ENCODE data around the gene LANCL2.

GRCh38 chr7:55369427-55370400, 4.6 kb downstream of the LANCL2 start:
- TF ChIP-seq, protein P1, sequence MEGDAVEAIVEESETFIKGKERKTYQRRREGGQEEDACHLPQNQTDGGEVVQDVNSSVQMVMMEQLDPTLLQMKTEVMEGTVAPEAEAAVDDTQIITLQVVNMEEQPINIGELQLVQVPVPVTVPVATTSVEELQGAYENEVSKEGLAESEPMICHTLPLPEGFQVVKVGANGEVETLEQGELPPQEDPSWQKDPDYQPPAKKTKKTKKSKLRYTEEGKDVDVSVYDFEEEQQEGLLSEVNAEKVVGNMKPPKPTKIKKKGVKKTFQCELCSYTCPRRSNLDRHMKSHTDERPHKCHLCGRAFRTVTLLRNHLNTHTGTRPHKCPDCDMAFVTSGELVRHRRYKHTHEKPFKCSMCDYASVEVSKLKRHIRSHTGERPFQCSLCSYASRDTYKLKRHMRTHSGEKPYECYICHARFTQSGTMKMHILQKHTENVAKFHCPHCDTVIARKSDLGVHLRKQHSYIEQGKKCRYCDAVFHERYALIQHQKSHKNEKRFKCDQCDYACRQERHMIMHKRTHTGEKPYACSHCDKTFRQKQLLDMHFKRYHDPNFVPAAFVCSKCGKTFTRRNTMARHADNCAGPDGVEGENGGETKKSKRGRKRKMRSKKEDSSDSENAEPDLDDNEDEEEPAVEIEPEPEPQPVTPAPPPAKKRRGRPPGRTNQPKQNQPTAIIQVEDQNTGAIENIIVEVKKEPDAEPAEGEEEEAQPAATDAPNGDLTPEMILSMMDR (IDR thresholded peaks at IDR 0.05; ENCODE audit: low read depth, low read length, missing input control), result no peak
- TF ChIP-seq TAF1 (conservative IDR thresholded peaks at IDR 0.05) (no peak), JUND (IDR thresholded peaks at IDR 0.05) (no peak), SP1 (IDR thresholded peaks at IDR 0.05) (no peak), RAD21 (IDR thresholded peaks at IDR 0.05) (no peak), GABPA (IDR thresholded peaks at IDR 0.05 in 1 of 2, conservative IDR thresholded peaks at IDR 0.05 in 1 of 2) (no peak), YY1 (IDR thresholded peaks at IDR 0.05) (no peak), RXRA (IDR thresholded peaks at IDR 0.05) (no peak), HNF4A (conservative IDR thresholded peaks at IDR 0.05) (no peak), EGR1 (IDR thresholded peaks at IDR 0.05; ENCODE audit: low read depth in 2 of 2) (no peak), ZBTB33 (IDR thresholded peaks at IDR 0.05) (no peak)
- TF ChIP-seq, protein P2, sequence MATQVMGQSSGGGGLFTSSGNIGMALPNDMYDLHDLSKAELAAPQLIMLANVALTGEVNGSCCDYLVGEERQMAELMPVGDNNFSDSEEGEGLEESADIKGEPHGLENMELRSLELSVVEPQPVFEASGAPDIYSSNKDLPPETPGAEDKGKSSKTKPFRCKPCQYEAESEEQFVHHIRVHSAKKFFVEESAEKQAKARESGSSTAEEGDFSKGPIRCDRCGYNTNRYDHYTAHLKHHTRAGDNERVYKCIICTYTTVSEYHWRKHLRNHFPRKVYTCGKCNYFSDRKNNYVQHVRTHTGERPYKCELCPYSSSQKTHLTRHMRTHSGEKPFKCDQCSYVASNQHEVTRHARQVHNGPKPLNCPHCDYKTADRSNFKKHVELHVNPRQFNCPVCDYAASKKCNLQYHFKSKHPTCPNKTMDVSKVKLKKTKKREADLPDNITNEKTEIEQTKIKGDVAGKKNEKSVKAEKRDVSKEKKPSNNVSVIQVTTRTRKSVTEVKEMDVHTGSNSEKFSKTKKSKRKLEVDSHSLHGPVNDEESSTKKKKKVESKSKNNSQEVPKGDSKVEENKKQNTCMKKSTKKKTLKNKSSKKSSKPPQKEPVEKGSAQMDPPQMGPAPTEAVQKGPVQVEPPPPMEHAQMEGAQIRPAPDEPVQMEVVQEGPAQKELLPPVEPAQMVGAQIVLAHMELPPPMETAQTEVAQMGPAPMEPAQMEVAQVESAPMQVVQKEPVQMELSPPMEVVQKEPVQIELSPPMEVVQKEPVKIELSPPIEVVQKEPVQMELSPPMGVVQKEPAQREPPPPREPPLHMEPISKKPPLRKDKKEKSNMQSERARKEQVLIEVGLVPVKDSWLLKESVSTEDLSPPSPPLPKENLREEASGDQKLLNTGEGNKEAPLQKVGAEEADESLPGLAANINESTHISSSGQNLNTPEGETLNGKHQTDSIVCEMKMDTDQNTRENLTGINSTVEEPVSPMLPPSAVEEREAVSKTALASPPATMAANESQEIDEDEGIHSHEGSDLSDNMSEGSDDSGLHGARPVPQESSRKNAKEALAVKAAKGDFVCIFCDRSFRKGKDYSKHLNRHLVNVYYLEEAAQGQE (IDR thresholded peaks at IDR 0.05), result no peak
- TF ChIP-seq, protein P3, sequence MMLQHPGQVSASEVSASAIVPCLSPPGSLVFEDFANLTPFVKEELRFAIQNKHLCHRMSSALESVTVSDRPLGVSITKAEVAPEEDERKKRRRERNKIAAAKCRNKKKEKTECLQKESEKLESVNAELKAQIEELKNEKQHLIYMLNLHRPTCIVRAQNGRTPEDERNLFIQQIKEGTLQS (IDR thresholded peaks at IDR 0.05), result no peak
- TF ChIP-seq, protein P4, sequence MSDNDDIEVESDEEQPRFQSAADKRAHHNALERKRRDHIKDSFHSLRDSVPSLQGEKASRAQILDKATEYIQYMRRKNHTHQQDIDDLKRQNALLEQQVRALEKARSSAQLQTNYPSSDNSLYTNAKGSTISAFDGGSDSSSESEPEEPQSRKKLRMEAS (IDR thresholded peaks at IDR 0.05), result no peak
